OCI-LY3 (cell line): ENCODE results near the gene VAT1L.

Experiments
- H2AFZ ChIP-seq: fragments of 200-600, 300-600 bp; shearing (Covaris generic); 2 replicates; pipeline ENCODE4 v1.6.0; 2014; ENCODE audit warnings: antibody characterized with exemption, low read depth, low read length
- H3K27ac ChIP-seq: fragments of 200-600, 300-600 bp; sonication (generic); 2 replicates; pipeline ENCODE4 v1.5.1; 2014; ENCODE audit warnings: mild to moderate bottlenecking, low read length, moderate library complexity, mixed read lengths
- H3K27me3 ChIP-seq: fragments of 200-600, 300-600 bp; sonication (generic); 2 replicates; pipeline ENCODE4 v1.6.1; 2014; ENCODE audit warnings: low read depth, low read length, mixed read lengths
- H3K36me3 ChIP-seq: fragments of 200-600, 300-600 bp; sonication (generic); replicated peaks from 2 replicates; pipeline ENCODE3; 2014; ENCODE audit warnings: low read depth, low read length, mixed read lengths
- H3K4me1 ChIP-seq: fragments of 300-600, 200-600 bp; sonication (generic); 2 replicates; pipeline ENCODE4 v1.6.1; 2014; ENCODE audit warnings: low read length, mixed read lengths
- H3K4me2 ChIP-seq: fragments of 200-600, 300-600 bp; sonication (generic); 2 replicates; pipeline ENCODE4 v1.6.1; 2014; ENCODE audit warnings: low read length, mixed read lengths
- H3K4me3 ChIP-seq: fragments of 300-600, 200-600 bp; sonication (generic); 2 replicates; pipeline ENCODE4 v1.5.1; 2014; ENCODE audit warnings: antibody characterized with exemption, mild to moderate bottlenecking, low read length, moderate library complexity
- H3K79me2 ChIP-seq: fragments of 300-600, 200-600 bp; shearing (Covaris generic); 2 replicates; pipeline ENCODE4 v1.6.1; 2014; ENCODE audit warnings: mild to moderate bottlenecking, low read length, mixed read lengths
- H3K9ac ChIP-seq: fragments of 300-600, 200-600 bp; shearing (Covaris generic); 2 replicates; pipeline ENCODE4 v1.6.0; 2014; ENCODE audit warnings: mild to moderate bottlenecking, low read length, moderate library complexity
- H3K9me3 ChIP-seq: fragments of 200-600, 300-600 bp; shearing (Covaris generic); 2 replicates; pipeline ENCODE4 v1.6.1; 2014; ENCODE audit warnings: low read length, mixed read lengths; ENCODE audit not compliant: insufficient read depth
- H4K20me1 ChIP-seq: fragments of 200-600, 300-600 bp; sonication (generic); 2 replicates; pipeline ENCODE4 v1.6.1; 2016; ENCODE audit warnings: low read length, mixed read lengths; ENCODE audit not compliant: insufficient read depth
- EZH2phosphoT487 ChIP-seq: fragments of 200-600 bp; shearing (Covaris generic); IDR thresholded peaks from 2 replicates; pipeline ENCODE4 v1.6.1; 2018; ENCODE audit warnings: antibody characterized with exemption, mixed run types, low read depth
- TF ChIP-seq, protein P1 (sequence below): fragments of 200-600, 300-600 bp; sonication (generic); IDR thresholded peaks from 2 replicates; pipeline ENCODE4 v1.5.1; 2014; ENCODE audit warnings: antibody characterized with exemption, low read length, low read depth

The VAT1L gene

DNA sequence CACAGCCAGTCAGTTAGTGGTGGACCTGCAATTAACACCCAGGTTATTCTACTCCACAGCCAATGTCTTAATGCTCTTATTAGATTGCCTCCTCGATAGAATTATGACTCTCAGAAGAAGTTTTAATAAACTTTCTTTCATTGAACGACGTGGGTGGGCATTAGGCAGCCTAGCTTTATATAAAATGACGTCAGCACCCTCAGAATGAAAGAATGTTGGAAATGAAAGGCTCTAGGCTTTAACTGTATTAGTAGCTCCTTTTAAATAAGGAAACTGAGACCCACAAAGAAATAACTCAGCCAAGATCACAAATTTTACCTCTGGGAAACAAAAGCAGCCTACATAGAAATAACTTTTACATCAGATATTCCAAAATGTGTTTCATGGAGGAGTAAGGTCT, 142.7 kb downstream of the VAT1L start:
- Histone ChIP-seq H3K4me2 (no peak overlapping the region), H3K9ac (no peak overlapping the region), H3K4me1 (no peaks in the 10 kb centered on the region), H3K4me3 (no peak overlapping the region), H3K79me2 (no peaks in the 10 kb centered on the region), H3K27ac (no peak overlapping the region), H2AFZ (no peak overlapping the region), H3K27me3 (peaks cover 35% of the 10 kb centered on the region), H4K20me1 (no peaks in the 10 kb centered on the region), H3K9me3 (no peaks in the 10 kb centered on the region), H3K36me3 (no peaks in the 10 kb centered on the region)
- no peak for TF ChIP-seq EZH2phosphoT487
- TF ChIP-seq, protein P1, sequence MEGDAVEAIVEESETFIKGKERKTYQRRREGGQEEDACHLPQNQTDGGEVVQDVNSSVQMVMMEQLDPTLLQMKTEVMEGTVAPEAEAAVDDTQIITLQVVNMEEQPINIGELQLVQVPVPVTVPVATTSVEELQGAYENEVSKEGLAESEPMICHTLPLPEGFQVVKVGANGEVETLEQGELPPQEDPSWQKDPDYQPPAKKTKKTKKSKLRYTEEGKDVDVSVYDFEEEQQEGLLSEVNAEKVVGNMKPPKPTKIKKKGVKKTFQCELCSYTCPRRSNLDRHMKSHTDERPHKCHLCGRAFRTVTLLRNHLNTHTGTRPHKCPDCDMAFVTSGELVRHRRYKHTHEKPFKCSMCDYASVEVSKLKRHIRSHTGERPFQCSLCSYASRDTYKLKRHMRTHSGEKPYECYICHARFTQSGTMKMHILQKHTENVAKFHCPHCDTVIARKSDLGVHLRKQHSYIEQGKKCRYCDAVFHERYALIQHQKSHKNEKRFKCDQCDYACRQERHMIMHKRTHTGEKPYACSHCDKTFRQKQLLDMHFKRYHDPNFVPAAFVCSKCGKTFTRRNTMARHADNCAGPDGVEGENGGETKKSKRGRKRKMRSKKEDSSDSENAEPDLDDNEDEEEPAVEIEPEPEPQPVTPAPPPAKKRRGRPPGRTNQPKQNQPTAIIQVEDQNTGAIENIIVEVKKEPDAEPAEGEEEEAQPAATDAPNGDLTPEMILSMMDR, result no peak

GRCh38 chr16:77937473-77938149, 149.2 kb downstream of the VAT1L start:
- peaks cover 32% of the 10 kb centered on the region for H3K27me3 ChIP-seq
- H3K79me2 ChIP-seq, result no peaks in the 10 kb centered on the region
- TF ChIP-seq, protein P1, result no peak
- no peak for TF ChIP-seq EZH2phosphoT487
- no peak overlapping the region for H2AFZ ChIP-seq
- H3K9ac ChIP-seq, result no peak overlapping the region
- H3K4me1 ChIP-seq, result no peaks in the 10 kb centered on the region
- no peaks in the 10 kb centered on the region for H3K36me3 ChIP-seq
- no peaks in the 10 kb centered on the region for H3K9me3 ChIP-seq
- no peak overlapping the region for H3K4me3 ChIP-seq
- H3K27ac ChIP-seq, result no peak overlapping the region
- no peaks in the 10 kb centered on the region for H4K20me1 ChIP-seq
- H3K4me2 ChIP-seq, result no peak overlapping the region

DNA sequence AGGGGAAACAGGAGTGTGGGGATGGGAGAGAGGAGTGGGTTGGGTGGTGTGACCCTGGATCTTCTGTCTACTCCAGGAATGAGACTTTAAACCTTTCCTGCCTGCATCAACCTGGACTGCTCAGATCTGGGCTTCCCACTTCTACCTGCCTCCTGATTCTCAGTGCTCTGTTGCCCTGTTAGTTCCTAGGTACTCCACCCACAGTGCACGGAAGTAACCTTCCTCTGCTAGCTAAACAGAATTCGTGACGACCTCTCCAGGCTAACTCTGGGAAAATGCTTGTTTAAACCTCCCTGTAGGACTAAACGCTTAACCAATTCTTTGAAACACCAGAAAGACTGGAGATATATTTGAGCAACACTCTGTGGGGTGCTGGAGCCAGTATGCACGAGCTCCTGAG, 150.5 kb downstream of the VAT1L start:
- TF ChIP-seq, protein P1, result no peak
- TF ChIP-seq EZH2phosphoT487, result no peak

DNA sequence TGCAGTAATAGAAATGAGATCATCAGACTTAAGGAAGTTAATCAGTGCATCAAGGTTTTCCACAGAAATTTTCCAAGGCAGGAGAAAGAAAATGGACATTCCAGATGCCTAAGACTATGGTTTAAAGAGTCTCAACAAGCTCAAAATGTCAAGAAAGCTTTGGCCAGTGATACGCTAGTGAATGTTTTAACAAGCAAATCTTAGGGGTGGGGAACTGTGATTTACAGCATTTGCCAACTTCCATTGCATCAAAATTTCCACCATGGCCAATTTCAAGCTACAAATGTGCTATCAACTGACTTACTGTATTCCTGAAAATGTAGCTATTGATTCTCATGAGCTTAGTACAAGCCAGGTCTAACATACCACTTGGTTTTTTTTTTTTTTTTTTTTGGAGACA, 151.6 kb downstream of the VAT1L start:
- no peak overlapping the region for H3K9ac ChIP-seq
- peaks cover 13% of the 10 kb centered on the region; the same call in 1 of the 2 replicates for H3K27me3 ChIP-seq
- no peak overlapping the region for H2AFZ ChIP-seq
- no peaks in the 10 kb centered on the region for H3K36me3 ChIP-seq
- H3K4me2 ChIP-seq, result no peak overlapping the region
- no peaks in the 10 kb centered on the region for H3K79me2 ChIP-seq
- H3K4me1 ChIP-seq, result no peaks in the 10 kb centered on the region
- no peak overlapping the region for H3K4me3 ChIP-seq
- TF ChIP-seq EZH2phosphoT487, result no peak
- TF ChIP-seq, protein P1, result no peak
- H3K9me3 ChIP-seq, result no peaks in the 10 kb centered on the region
- no peaks in the 10 kb centered on the region for H4K20me1 ChIP-seq
- no peak overlapping the region for H3K27ac ChIP-seq

More for the DNA sequence above, 150.5 kb downstream of the VAT1L start:
- H3K4me3 ChIP-seq, result no peak overlapping the region
- no peaks in the 10 kb centered on the region for H3K9me3 ChIP-seq
- H3K4me2 ChIP-seq, result no peak overlapping the region
- no peaks in the 10 kb centered on the region for H3K79me2 ChIP-seq
- H4K20me1 ChIP-seq, result no peaks in the 10 kb centered on the region
- H3K36me3 ChIP-seq, result no peaks in the 10 kb centered on the region
- H3K9ac ChIP-seq, result no peak overlapping the region
- no peak overlapping the region for H3K27ac ChIP-seq
- no peak overlapping the region for H2AFZ ChIP-seq
- no peaks in the 10 kb centered on the region for H3K4me1 ChIP-seq
- peaks cover 20% of the 10 kb centered on the region for H3K27me3 ChIP-seq
